ENCODE data around the gene NTN1. TPM values are rescaled to one million over a fixed set of nuclear protein-coding genes. Genes with fewer than 3 reads are reported as not detected.

Gene NTN1
- total and polyA plus RNA-seq, 2 donors: 9.7 to 23.9 TPM

DNA sequence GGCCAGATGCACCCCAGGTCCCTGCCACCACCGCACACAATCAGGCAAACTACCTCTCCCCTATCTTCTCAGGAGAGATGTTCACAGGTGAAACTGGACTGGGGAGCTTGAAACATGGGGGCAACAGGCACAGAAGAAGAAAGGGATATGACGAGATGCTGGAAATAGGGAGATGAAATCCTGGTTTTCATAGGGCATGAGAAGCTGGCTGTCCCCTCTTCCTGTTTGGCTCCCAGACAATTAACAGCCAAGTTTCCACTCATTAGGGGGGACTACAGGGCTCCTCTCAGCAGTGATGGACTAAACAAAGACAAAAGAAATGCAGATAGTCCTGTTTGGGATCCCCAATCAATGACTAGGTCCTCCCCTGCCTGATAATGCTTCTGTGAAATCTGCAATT is 266.0 kb downstream of the NTN1 start:
- H3K27ac ChIP-seq (ENCODE audit: low read depth): no peak overlapping the region
- H3K4me1 ChIP-seq (ENCODE audit: insufficient read depth): no peaks in the 10 kb centered on the region
- H3K4me3 ChIP-seq (ENCODE audit: low read depth, low read length): no peak overlapping the region
- no peaks in the 10 kb centered on the region for H3K36me3 ChIP-seq (ENCODE audit: insufficient read depth)
- WGBS: 84% methylated on average over 2 of the region's 2 CpGs
- no peak for DNase-seq (ENCODE audit: extremely low spot score)

DNA sequence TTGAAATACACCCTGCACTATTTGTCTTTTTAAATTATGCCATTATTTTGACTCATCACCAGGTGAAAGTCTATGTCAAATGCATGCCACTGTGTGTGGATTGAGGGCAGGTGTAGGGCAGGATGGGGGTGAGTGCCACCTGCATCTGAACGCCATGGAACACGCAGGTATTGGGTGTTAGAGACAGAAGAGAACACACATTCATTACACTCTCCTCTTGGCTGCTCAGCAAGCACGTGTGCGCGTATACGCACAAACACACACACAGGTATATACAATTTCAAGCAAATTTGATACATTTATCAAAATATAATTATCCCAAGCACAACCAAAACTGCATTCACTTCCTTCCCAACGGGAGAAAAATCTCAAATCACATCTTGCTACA is 268.9 kb downstream of the NTN1 start:
- H3K36me3 ChIP-seq (ENCODE audit: insufficient read depth): no peaks in the 10 kb centered on the region
- no peak for DNase-seq (ENCODE audit: extremely low spot score)
- H3K27ac ChIP-seq (ENCODE audit: low read depth): no peak overlapping the region
- no peaks in the 10 kb centered on the region for H3K4me1 ChIP-seq (ENCODE audit: insufficient read depth)
- H3K4me3 ChIP-seq (ENCODE audit: low read depth, low read length): no peak overlapping the region
- 73% methylated on average over 7 of the region's 7 CpGs for WGBS

DNA sequence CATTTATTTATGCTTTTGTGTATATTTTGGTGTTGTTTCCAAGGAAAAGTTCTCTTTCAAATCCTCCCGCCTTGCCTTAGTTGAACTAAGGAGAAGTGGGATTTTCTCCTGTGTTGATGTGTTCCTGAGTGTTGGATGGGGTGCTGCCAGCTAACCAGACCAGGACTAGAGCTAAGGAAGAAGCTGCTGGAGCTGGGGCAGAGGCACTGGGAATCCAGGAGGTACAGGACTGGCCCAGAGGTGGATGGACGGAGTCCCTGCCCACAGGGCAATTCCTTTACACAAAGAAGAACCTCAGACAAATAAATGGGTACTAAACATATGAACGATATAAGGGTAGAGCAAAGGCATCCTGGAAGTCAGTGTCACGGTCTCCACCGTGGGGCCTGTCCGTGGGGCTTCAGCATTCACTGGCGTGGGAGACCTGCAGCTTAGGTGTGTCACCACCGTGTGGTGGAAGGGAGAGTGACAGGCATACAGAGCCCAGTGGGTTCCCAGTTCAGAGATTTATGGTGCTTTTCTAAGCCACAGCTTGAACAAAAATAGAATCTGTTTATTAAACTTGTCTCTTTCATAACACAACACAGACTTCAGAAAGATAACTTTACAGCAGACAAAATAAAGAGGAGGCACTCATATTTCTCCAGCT is 270.7 kb downstream of the NTN1 start:
- 18% methylated on average over 8 of the region's 8 CpGs for WGBS
- DNase-seq (ENCODE audit: extremely low spot score): no peak
- H3K27ac ChIP-seq (ENCODE audit: low read depth): peak overlapping the region; percentile 49
- no peaks in the 10 kb centered on the region for H3K36me3 ChIP-seq (ENCODE audit: insufficient read depth)
- H3K4me1 ChIP-seq (ENCODE audit: insufficient read depth): no peaks in the 10 kb centered on the region
- no peak overlapping the region for H3K4me3 ChIP-seq (ENCODE audit: low read depth, low read length)

DNA sequence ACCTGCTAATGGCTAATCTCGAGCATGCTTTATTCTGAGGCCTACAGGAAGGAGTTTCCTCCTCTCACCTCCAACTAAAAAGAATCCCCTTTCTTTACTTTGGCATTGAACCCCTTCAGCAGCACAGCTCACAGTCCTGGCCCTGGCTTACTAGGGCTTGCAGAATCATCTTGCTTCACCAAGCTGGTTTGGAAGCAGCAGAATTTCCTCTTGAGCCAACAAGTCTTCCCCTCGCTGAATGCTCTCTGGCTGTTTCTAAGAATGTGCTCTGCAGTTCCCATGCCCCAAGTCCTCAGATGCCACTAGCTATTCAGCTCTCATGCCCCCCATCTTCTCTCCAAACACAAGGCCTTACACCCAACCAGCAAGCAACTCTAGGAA is 271.2 kb downstream of the NTN1 start:
- DNase-seq (ENCODE audit: extremely low spot score): no peak
- Histone ChIP-seq H3K36me3 (ENCODE audit: insufficient read depth) (no peaks in the 10 kb centered on the region), H3K4me1 (ENCODE audit: insufficient read depth) (no peaks in the 10 kb centered on the region), H3K27ac (ENCODE audit: low read depth) (no peak overlapping the region), H3K4me3 (ENCODE audit: low read depth, low read length) (no peak overlapping the region)
- 30% methylated on average over 2 of the region's 2 CpGs for WGBS

Small RNAs within 50 kb of the gene (small RNA-seq; reads per million reads assigned to genes)
- not detected for gene AC005695.3

Other genes starting within 250 kb of the NTN1 start
- gene MFSD6L, start 222.1 kb upstream of the NTN1 start, total RNA-seq: 0.79 TPM
- gene MFSD6L, start 222.1 kb upstream of the NTN1 start, polyA plus RNA-seq: 0.37 TPM
- 0.95 TPM for gene PIK3R6, start 153.8 kb upstream of the NTN1 start, total RNA-seq
- gene PIK3R6, start 153.8 kb upstream of the NTN1 start, polyA plus RNA-seq: 0.79 TPM
- gene PIK3R5, start 55.8 kb upstream of the NTN1 start, total RNA-seq: 3.1 TPM
- 4.6 TPM for gene PIK3R5, start 55.8 kb upstream of the NTN1 start, polyA plus RNA-seq